WTC11 (cell line): Measurements from ENCODE around the gene EXOSC7. TPM values are rescaled to one million over a fixed set of nuclear protein-coding genes. Genes with fewer than 3 reads are reported as not detected.

Experiments
- ATAC-seq: fragments of 200-7000 bp; cut with Tn5 transposase; 2 replicates; pipeline ENCODE4 v1.10.0; 2021; ENCODE audit warnings: mild to moderate bottlenecking, moderate library complexity
- CTCF ChIA-PET: fragments of 300-600 bp; sonication (Branson Sonifier 250); formaldehyde crosslinking; loops from one replicate; lab custom pipeline; 2021; ENCODE audit warnings: antibody characterized with exemption; lab: Charles Lee
- POLR2A ChIA-PET: fragments of 350-600 bp; sonication (Branson Sonifier 250); formaldehyde crosslinking; loops from one replicate; lab custom pipeline; 2021; ENCODE audit warnings: antibody characterized with exemption; lab: Charles Lee
- DNase-seq: peaks from one replicate; pipeline ENCODE4 v3.0.0; 2021; ENCODE audit warnings: low spot score
- H3K27ac Mint-ChIP-seq: 2 replicates; pipeline ENCODE4 v1.8.0; 2021; ENCODE audit warnings: mixed read lengths
- H3K27me3 Mint-ChIP-seq: 2 replicates; pipeline ENCODE4 v1.8.0; 2021; ENCODE audit warnings: low read depth, mild to moderate bottlenecking, moderate library complexity, mixed read lengths
- H3K36me3 Mint-ChIP-seq: 2 replicates; pipeline ENCODE4 v1.8.0; 2021; ENCODE audit warnings: mixed read lengths
- H3K4me1 Mint-ChIP-seq: 2 replicates; pipeline ENCODE4 v1.8.0; 2022; ENCODE audit warnings: mixed read lengths
- H3K4me3 Mint-ChIP-seq: 2 replicates; pipeline ENCODE4 v1.8.0; 2021; ENCODE audit warnings: mild to moderate bottlenecking, moderate library complexity, mixed read lengths
- H3K9me3 Mint-ChIP-seq: 2 replicates; pipeline ENCODE4 v1.8.0; 2021; ENCODE audit warnings: mixed read lengths
- ATF1 ChIP-seq: sonication (generic); formaldehyde crosslinking; IDR thresholded peaks from 2 replicates; pipeline ENCODE4 v1.8.1; 2023; ENCODE audit warnings: mild to moderate bottlenecking, moderate library complexity, missing genetic modification reagents
- CREB1 ChIP-seq: sonication (generic); formaldehyde crosslinking; IDR thresholded peaks from 2 replicates; pipeline ENCODE4 v1.8.0; 2023; ENCODE audit warnings: mild to moderate bottlenecking, missing genetic modification reagents
- ELF4 ChIP-seq: sonication (generic); formaldehyde crosslinking; IDR thresholded peaks from 2 replicates; pipeline ENCODE4 v1.8.1; 2022; ENCODE audit warnings: low read depth, mild to moderate bottlenecking, moderate library complexity, missing genetic modification reagents
- FOXK1 ChIP-seq: sonication (generic); formaldehyde crosslinking; IDR thresholded peaks from 2 replicates; pipeline ENCODE4 v1.8.0; 2022; ENCODE audit warnings: mild to moderate bottlenecking, moderate library complexity, missing genetic modification reagents
- IRF2 ChIP-seq: sonication (generic); formaldehyde crosslinking; IDR thresholded peaks from 2 replicates; pipeline ENCODE4 v1.8.0; 2022; ENCODE audit warnings: low read depth, missing genetic modification reagents, borderline replicate concordance
- JUN ChIP-seq: sonication (generic); formaldehyde crosslinking; IDR thresholded peaks from 2 replicates; pipeline ENCODE4 v1.8.0; 2023; ENCODE audit warnings: mild to moderate bottlenecking, missing genetic modification reagents
- NR1H2 ChIP-seq: sonication (generic); formaldehyde crosslinking; IDR thresholded peaks from 2 replicates; pipeline ENCODE4 v1.9.0; 2021; ENCODE audit warnings: mild to moderate bottlenecking, moderate library complexity, missing genetic modification reagents
- PRRX2 ChIP-seq: fragments of 250-450 bp; sonication (Bioruptor Pico); IDR thresholded peaks from 2 replicates; pipeline ENCODE4 v1.8.0; 2021; ENCODE audit warnings: mild to moderate bottlenecking
- RELA ChIP-seq: sonication (generic); formaldehyde crosslinking; IDR thresholded peaks from 2 replicates; pipeline ENCODE4 v1.8.1; 2022; ENCODE audit warnings: missing genetic modification reagents, mild to moderate bottlenecking, borderline replicate concordance
- SOX15 ChIP-seq: fragments of 250-450 bp; sonication (Bioruptor Pico); IDR thresholded peaks from 2 replicates; pipeline ENCODE4 v1.9.0; 2021; ENCODE audit warnings: mild to moderate bottlenecking
- SP1 ChIP-seq: sonication (generic); formaldehyde crosslinking; conservative IDR thresholded peaks from 2 replicates; pipeline ENCODE4 v1.8.1; 2022; ENCODE audit warnings: missing genetic modification reagents
- ZNF263 ChIP-seq: sonication (generic); formaldehyde crosslinking; IDR thresholded peaks from 2 replicates; pipeline ENCODE4 v1.8.1; 2022; ENCODE audit warnings: low read depth, mild to moderate bottlenecking, moderate library complexity, missing genetic modification reagents
- ZNF317 ChIP-seq: sonication (generic); formaldehyde crosslinking; IDR thresholded peaks from 2 replicates; pipeline ENCODE4 v1.8.1; 2023; ENCODE audit warnings: low read depth, mild to moderate bottlenecking, moderate library complexity, missing genetic modification reagents, borderline replicate concordance
- ZNF416 ChIP-seq: fragments of 250-450 bp; sonication (Bioruptor Pico); IDR thresholded peaks from 2 replicates; pipeline ENCODE4 v1.9.0; 2021; ENCODE audit warnings: mild to moderate bottlenecking, inconsistent platforms
- total RNA-seq: library from RNA; stranded (reverse); gene quantifications from 3 replicates; pipeline ENCODE4 v1.2.3, GENCODE V29; 2021
- TF ChIP-seq, protein P1 (sequence below): sonication (generic); formaldehyde crosslinking; conservative IDR thresholded peaks from 2 replicates; pipeline ENCODE4 v1.8.1; 2022; ENCODE audit warnings: mild to moderate bottlenecking, missing genetic modification reagents
- TF ChIP-seq, protein P2 (sequence below): sonication (generic); formaldehyde crosslinking; IDR thresholded peaks from 2 replicates; pipeline ENCODE4 v1.8.0; 2023; ENCODE audit warnings: mild to moderate bottlenecking, missing genetic modification reagents
- TF ChIP-seq, protein P3 (sequence below): sonication (generic); formaldehyde crosslinking; IDR thresholded peaks from 2 replicates; pipeline ENCODE4 v1.8.1; 2023; ENCODE audit warnings: mild to moderate bottlenecking, missing genetic modification reagents
- TF ChIP-seq, protein P4 (sequence below): sonication (generic); formaldehyde crosslinking; IDR thresholded peaks from 2 replicates; pipeline ENCODE4 v1.8.0; 2022; ENCODE audit warnings: mild to moderate bottlenecking, missing genetic modification reagents
- TF ChIP-seq, protein P5 (sequence below): fragments of 250-450 bp; sonication (Bioruptor Pico); IDR thresholded peaks from 2 replicates; pipeline ENCODE4 v1.9.0; 2021; ENCODE audit warnings: mild to moderate bottlenecking, borderline replicate concordance

EXOSC7 gene
- total RNA-seq, 1 experiment from 2014 or later: 85.7 TPM

DNA sequence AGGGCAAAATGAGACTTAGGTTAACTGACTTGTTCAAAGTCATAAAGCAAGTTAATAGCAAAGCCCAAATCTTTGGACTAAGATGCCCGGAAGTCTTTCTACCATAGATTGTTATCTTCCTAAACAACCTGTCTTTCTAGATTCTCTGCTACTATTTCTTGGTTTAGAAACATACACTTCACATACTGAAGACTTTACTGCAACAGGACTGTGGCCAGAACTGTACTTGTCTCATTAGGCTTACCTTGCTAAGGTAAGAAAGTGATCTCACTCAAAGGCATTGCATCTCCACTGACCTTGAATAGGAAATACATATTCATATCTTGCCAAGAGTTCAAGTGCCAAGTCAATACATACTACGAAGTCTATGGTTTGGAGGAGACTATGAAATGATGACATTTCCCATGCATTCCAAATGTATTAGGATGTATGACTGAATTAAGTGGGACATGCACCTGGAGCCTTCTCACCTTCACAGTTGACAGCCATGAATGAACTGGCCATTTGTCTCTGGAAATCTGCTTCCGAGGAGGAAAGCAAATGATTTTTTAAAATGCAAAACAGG lies 5.0 kb upstream of the EXOSC7 start:
- POLR2A ChIA-PET: no interaction called here
- H3K27me3 Mint-ChIP-seq: no peaks in the 10 kb centered on the region
- CTCF ChIA-PET: no interaction called here
- no peaks in the 10 kb centered on the region for H3K36me3 Mint-ChIP-seq
- H3K4me3 Mint-ChIP-seq: no peak overlapping the region
- TF ChIP-seq RELA (CRISPR knock-in tag): no peak
- TF ChIP-seq FOXK1: no peak
- no peak for TF ChIP-seq ZNF317
- no peak for TF ChIP-seq IRF2 (CRISPR knock-in tag)
- no peak for TF ChIP-seq CREB1 (CRISPR knock-in tag)
- no peak for TF ChIP-seq ELF4
- TF ChIP-seq, protein P1, sequence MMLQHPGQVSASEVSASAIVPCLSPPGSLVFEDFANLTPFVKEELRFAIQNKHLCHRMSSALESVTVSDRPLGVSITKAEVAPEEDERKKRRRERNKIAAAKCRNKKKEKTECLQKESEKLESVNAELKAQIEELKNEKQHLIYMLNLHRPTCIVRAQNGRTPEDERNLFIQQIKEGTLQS (CRISPR knock-in tag): no peak
- TF ChIP-seq, protein P2, sequence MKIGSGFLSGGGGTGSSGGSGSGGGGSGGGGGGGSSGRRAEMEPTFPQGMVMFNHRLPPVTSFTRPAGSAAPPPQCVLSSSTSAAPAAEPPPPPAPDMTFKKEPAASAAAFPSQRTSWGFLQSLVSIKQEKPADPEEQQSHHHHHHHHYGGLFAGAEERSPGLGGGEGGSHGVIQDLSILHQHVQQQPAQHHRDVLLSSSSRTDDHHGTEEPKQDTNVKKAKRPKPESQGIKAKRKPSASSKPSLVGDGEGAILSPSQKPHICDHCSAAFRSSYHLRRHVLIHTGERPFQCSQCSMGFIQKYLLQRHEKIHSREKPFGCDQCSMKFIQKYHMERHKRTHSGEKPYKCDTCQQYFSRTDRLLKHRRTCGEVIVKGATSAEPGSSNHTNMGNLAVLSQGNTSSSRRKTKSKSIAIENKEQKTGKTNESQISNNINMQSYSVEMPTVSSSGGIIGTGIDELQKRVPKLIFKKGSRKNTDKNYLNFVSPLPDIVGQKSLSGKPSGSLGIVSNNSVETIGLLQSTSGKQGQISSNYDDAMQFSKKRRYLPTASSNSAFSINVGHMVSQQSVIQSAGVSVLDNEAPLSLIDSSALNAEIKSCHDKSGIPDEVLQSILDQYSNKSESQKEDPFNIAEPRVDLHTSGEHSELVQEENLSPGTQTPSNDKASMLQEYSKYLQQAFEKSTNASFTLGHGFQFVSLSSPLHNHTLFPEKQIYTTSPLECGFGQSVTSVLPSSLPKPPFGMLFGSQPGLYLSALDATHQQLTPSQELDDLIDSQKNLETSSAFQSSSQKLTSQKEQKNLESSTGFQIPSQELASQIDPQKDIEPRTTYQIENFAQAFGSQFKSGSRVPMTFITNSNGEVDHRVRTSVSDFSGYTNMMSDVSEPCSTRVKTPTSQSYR (CRISPR knock-in tag): no peak
- no peak for TF ChIP-seq SP1 (CRISPR knock-in tag)
- TF ChIP-seq, protein P3, sequence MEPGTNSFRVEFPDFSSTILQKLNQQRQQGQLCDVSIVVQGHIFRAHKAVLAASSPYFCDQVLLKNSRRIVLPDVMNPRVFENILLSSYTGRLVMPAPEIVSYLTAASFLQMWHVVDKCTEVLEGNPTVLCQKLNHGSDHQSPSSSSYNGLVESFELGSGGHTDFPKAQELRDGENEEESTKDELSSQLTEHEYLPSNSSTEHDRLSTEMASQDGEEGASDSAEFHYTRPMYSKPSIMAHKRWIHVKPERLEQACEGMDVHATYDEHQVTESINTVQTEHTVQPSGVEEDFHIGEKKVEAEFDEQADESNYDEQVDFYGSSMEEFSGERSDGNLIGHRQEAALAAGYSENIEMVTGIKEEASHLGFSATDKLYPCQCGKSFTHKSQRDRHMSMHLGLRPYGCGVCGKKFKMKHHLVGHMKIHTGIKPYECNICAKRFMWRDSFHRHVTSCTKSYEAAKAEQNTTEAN (CRISPR knock-in tag): no peak
- no peak for TF ChIP-seq ATF1
- TF ChIP-seq SOX15 (CRISPR knock-in tag): no peak
- no peak for ATAC-seq
- H3K27ac Mint-ChIP-seq: no peak overlapping the region
- peaks cover 17% of the 10 kb centered on the region for H3K4me1 Mint-ChIP-seq
- no peak for DNase-seq
- H3K9me3 Mint-ChIP-seq: no peaks in the 10 kb centered on the region

DNA sequence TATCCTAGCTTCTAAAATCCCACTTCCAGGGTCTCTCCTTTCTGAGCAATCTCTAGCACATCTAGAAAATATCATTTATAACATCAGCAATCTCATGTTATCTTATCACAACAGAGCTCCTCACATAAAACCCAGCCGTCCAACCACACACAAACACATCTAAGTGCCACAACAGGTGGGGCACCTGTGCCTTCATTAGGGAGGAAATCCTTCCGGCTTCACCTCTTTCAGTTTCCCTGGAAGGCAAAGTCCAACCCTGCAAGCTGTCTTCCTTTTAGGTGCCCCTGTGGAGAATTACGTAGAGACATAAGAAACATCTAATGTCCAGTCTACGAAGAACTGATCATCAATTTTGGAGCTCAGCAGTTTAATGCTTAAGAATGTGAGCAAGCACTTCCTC lies 1.6 kb upstream of the EXOSC7 start:
- DNase-seq (no peak), ATAC-seq (no peak)
- Mint-ChIP-seq H3K36me3 (no peaks in the 10 kb centered on the region), H3K27ac (peak overlapping the region; percentile 71; the same call in 1 of the 2 replicates), H3K4me3 (peak overlapping the region; percentile 99), H3K27me3 (no peaks in the 10 kb centered on the region), H3K4me1 (peaks cover 24% of the 10 kb centered on the region), H3K9me3 (no peaks in the 10 kb centered on the region)
- CTCF ChIA-PET: interaction anchor here (2.0 kb wide), 1 partner anchor 60 kb away, joined by 8 read pairs; no protein-coding TSS in a partner anchor
- TF ChIP-seq ZNF416 (CRISPR knock-in tag): no peak
- POLR2A ChIA-PET: no interaction called here

DNA sequence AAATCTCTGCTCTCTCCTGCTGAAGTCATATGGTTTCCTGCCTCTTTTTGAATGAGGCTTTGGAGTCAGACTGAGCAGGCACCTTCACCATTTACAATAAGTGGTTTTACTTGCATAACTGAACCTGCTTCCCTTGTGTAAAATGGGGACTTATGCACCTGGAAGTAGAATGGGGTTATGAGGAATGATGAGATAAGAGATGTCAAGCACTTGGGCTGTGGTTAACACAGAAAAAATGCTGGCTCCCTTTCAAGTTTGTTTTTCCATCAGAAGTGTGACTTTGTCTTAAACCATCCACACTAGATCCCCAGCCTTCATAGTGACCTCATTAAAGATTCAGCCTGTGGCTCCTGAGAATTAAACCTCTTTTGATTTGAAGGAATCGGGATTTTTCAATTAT lies 5.2 kb downstream of the EXOSC7 start:
- TF ChIP-seq, protein P4, sequence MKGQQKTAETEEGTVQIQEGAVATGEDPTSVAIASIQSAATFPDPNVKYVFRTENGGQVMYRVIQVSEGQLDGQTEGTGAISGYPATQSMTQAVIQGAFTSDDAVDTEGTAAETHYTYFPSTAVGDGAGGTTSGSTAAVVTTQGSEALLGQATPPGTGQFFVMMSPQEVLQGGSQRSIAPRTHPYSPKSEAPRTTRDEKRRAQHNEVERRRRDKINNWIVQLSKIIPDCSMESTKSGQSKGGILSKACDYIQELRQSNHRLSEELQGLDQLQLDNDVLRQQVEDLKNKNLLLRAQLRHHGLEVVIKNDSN (CRISPR knock-in tag): no peak
- TF ChIP-seq NR1H2 (CRISPR knock-in tag) (no peak), ZNF263 (CRISPR knock-in tag) (no peak), JUN (CRISPR knock-in tag) (no peak), PRRX2 (CRISPR knock-in tag) (no peak)
- TF ChIP-seq, protein P5, sequence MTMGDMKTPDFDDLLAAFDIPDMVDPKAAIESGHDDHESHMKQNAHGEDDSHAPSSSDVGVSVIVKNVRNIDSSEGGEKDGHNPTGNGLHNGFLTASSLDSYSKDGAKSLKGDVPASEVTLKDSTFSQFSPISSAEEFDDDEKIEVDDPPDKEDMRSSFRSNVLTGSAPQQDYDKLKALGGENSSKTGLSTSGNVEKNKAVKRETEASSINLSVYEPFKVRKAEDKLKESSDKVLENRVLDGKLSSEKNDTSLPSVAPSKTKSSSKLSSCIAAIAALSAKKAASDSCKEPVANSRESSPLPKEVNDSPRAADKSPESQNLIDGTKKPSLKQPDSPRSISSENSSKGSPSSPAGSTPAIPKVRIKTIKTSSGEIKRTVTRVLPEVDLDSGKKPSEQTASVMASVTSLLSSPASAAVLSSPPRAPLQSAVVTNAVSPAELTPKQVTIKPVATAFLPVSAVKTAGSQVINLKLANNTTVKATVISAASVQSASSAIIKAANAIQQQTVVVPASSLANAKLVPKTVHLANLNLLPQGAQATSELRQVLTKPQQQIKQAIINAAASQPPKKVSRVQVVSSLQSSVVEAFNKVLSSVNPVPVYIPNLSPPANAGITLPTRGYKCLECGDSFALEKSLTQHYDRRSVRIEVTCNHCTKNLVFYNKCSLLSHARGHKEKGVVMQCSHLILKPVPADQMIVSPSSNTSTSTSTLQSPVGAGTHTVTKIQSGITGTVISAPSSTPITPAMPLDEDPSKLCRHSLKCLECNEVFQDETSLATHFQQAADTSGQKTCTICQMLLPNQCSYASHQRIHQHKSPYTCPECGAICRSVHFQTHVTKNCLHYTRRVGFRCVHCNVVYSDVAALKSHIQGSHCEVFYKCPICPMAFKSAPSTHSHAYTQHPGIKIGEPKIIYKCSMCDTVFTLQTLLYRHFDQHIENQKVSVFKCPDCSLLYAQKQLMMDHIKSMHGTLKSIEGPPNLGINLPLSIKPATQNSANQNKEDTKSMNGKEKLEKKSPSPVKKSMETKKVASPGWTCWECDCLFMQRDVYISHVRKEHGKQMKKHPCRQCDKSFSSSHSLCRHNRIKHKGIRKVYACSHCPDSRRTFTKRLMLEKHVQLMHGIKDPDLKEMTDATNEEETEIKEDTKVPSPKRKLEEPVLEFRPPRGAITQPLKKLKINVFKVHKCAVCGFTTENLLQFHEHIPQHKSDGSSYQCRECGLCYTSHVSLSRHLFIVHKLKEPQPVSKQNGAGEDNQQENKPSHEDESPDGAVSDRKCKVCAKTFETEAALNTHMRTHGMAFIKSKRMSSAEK (CRISPR knock-in tag): no peak
- H3K27ac Mint-ChIP-seq: no peak overlapping the region
- peaks cover 25% of the 10 kb centered on the region for H3K36me3 Mint-ChIP-seq
- peaks cover 10% of the 10 kb centered on the region for H3K9me3 Mint-ChIP-seq
- ChIA-PET CTCF (no interaction called here), POLR2A (no interaction called here)
- H3K4me3 Mint-ChIP-seq: no peak overlapping the region
- DNase-seq (no peak), ATAC-seq (no peak)
- no peaks in the 10 kb centered on the region for H3K27me3 Mint-ChIP-seq
- peaks cover 14% of the 10 kb centered on the region for H3K4me1 Mint-ChIP-seq
